Neural progenitor cell (in vitro differentiated cells): Measurements from ENCODE around the gene IFRD1. TPM values are rescaled to one million over a fixed set of nuclear protein-coding genes. Genes with fewer than 3 reads are reported as not detected.

Experiments used
- DNase-seq: peaks from one replicate; pipeline ENCODE4 v3.0.0-alpha.2; 2016; ENCODE audit warnings: low spot score
- H2AFZ ChIP-seq: fragments of 200-600 bp; sonication (generic); replicated peaks from 2 replicates; pipeline ENCODE4 v1.6.1; 2016; ENCODE audit warnings: antibody characterized with exemption
- H3F3A ChIP-seq: fragments of 200-600 bp; sonication (generic); 2 replicates; pipeline ENCODE4 v1.6.1; 2016; ENCODE audit warnings: antibody characterized with exemption, low read depth
- H3K27ac ChIP-seq: fragments of 200-600 bp; sonication (generic); 2 replicates; pipeline ENCODE4 v1.5.1; 2016; ENCODE audit warnings: mild to moderate bottlenecking
- H3K27me3 ChIP-seq: fragments of 200-600 bp; sonication (generic); 2 replicates; pipeline ENCODE4 v1.6.1; 2016; ENCODE audit warnings: mild to moderate bottlenecking, moderate library complexity
- H3K36me3 ChIP-seq: fragments of 200-600 bp; sonication (generic); 2 replicates; pipeline ENCODE4 v1.5.1; 2016
- H3K4me1 ChIP-seq: fragments of 200-600 bp; sonication (generic); 2 replicates; pipeline ENCODE4 v1.6.1; 2016; ENCODE audit warnings: mixed run types
- H3K4me2 ChIP-seq: fragments of 200-600 bp; sonication (generic); 2 replicates; pipeline ENCODE4 v1.6.1; 2016
- H3K4me3 ChIP-seq: fragments of 200-600 bp; sonication (generic); 2 replicates; pipeline ENCODE4 v1.5.1; 2016
- H3K79me2 ChIP-seq: fragments of 200-600 bp; sonication (generic); 2 replicates; pipeline ENCODE4 v1.6.1; 2016; ENCODE audit warnings: low read depth
- H3K9ac ChIP-seq: fragments of 200-600 bp; sonication (generic); 2 replicates; pipeline ENCODE4 v1.6.1; 2016
- H3K9me3 ChIP-seq: fragments of 200-600 bp; sonication (generic); 2 replicates; pipeline ENCODE4 v1.5.1; 2016; ENCODE audit warnings: low read depth
- H4K20me1 ChIP-seq: fragments of 200-600 bp; sonication (generic); 2 replicates; pipeline ENCODE4 v1.6.1; 2016; ENCODE audit warnings: low read depth
- H3K27ac Mint-ChIP-seq: 3 replicates; pipeline ENCODE4 v1.8.0; 2021; ENCODE audit warnings: mixed read lengths
- H3K27me3 Mint-ChIP-seq: 2 replicates; pipeline ENCODE4 v1.8.0; 2022; ENCODE audit warnings: low read depth, mild to moderate bottlenecking, inconsistent platforms, moderate library complexity, mixed read lengths; ENCODE audit not compliant: insufficient read depth
- H3K36me3 Mint-ChIP-seq: 3 replicates; pipeline ENCODE4 v1.8.0; 2021; ENCODE audit warnings: mixed read lengths
- H3K4me1 Mint-ChIP-seq: 3 replicates; pipeline ENCODE4 v1.8.0; 2021; ENCODE audit warnings: mixed read lengths
- H3K4me3 Mint-ChIP-seq: 3 replicates; pipeline ENCODE4 v1.8.0; 2021; ENCODE audit warnings: mild to moderate bottlenecking, moderate library complexity, mixed read lengths
- H3K9me3 Mint-ChIP-seq: 3 replicates; pipeline ENCODE4 v1.8.0; 2020; ENCODE audit warnings: mixed read lengths
- EZH2 ChIP-seq: fragments of 200-600 bp; sonication (generic); IDR thresholded peaks from 2 replicates; pipeline ENCODE4 v1.6.1; 2017; ENCODE audit warnings: antibody characterized with exemption, mild to moderate bottlenecking, moderate library complexity
- EZH2phosphoT487 ChIP-seq: fragments of 200-600 bp; sonication (generic); IDR thresholded peaks from 2 replicates; pipeline ENCODE4 v1.6.1; 2017; ENCODE audit warnings: antibody characterized with exemption
- small RNA-seq: library from RNA; depleted of rRNA; stranded (forward); fragments of <200 nt; gene quantifications from one replicate; pipeline ENCODE3, GENCODE V24; 2015
- total RNA-seq: library from RNA; depleted of rRNA; stranded (reverse); fragments of >200 nt; gene quantifications from 2 replicates; pipeline ENCODE4 v1.2.3, GENCODE V29; 2015; ENCODE audit warnings: low replicate concordance
- TF ChIP-seq, protein P1 (sequence below): fragments of 200-600 bp; sonication (generic); IDR thresholded peaks from 2 replicates; pipeline ENCODE4 v1.5.1; 2017; ENCODE audit warnings: antibody characterized with exemption, mild to moderate bottlenecking

The IFRD1 gene
- total RNA-seq, 1 donor from 2014 or later: 110 TPM

DNA sequence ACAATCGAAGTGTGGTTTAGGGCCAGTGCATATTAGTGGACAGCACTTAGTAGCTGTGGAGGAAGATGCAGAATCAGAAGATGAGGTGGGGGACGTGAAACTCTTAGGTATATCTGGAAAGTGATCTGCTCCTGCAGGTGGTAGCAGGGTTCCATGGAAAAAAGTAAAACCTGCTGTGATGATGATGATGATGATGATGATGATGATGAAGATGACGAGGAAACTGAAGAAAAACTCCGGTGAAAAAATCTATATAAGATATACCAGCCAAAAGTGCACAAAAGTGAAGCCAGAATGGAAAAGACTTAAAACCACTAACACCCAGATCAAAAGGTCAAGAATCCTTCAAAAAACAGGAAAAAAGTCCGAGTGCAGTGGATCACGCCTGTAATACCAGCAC, 70.5 kb downstream of the IFRD1 start:
- Histone ChIP-seq H3F3A (no peaks in the 10 kb centered on the region), H3K79me2 (no peaks in the 10 kb centered on the region), H3K27me3 (no peaks in the 10 kb centered on the region), H3K4me1 (peaks cover 5% of the 10 kb centered on the region), H4K20me1 (no peaks in the 10 kb centered on the region), H3K4me3 (no peak overlapping the region), H2AFZ (no peak overlapping the region), H3K9me3 (no peaks in the 10 kb centered on the region), H3K36me3 (no peaks in the 10 kb centered on the region), H3K27ac (no peak overlapping the region), H3K9ac (no peak overlapping the region), H3K4me2 (no peak overlapping the region)
- H3K4me1 Mint-ChIP-seq: no peaks in the 10 kb centered on the region
- H3K27me3 Mint-ChIP-seq: peaks cover 5% of the 10 kb centered on the region
- peaks cover 2% of the 10 kb centered on the region for H3K9me3 Mint-ChIP-seq
- no peak overlapping the region for H3K27ac Mint-ChIP-seq
- TF ChIP-seq EZH2phosphoT487: no peak
- TF ChIP-seq EZH2: no peak
- TF ChIP-seq, protein P1, sequence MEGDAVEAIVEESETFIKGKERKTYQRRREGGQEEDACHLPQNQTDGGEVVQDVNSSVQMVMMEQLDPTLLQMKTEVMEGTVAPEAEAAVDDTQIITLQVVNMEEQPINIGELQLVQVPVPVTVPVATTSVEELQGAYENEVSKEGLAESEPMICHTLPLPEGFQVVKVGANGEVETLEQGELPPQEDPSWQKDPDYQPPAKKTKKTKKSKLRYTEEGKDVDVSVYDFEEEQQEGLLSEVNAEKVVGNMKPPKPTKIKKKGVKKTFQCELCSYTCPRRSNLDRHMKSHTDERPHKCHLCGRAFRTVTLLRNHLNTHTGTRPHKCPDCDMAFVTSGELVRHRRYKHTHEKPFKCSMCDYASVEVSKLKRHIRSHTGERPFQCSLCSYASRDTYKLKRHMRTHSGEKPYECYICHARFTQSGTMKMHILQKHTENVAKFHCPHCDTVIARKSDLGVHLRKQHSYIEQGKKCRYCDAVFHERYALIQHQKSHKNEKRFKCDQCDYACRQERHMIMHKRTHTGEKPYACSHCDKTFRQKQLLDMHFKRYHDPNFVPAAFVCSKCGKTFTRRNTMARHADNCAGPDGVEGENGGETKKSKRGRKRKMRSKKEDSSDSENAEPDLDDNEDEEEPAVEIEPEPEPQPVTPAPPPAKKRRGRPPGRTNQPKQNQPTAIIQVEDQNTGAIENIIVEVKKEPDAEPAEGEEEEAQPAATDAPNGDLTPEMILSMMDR: no peak
- DNase-seq: no peak
- no peaks in the 10 kb centered on the region for H3K36me3 Mint-ChIP-seq
- H3K4me3 Mint-ChIP-seq: no peak overlapping the region

DNA sequence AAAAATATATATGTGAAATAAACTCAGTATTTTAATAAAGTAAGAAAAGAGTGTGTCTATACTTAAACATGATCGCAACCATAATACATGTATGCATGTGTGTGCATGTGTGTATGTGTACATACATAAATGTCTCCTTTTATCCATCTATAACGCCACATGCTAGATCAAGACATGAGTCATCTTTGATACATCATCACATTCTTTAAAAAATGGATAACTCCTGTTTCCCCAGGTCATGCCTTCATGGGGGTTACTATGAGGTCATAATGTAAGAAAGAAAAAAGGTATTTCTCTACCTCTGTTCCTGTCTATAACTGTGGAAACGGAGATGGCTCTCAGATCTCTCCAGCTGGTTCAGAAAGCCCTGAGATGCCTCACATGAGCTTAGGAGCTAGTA, 71.7 kb downstream of the IFRD1 start:
- H4K20me1 ChIP-seq: no peaks in the 10 kb centered on the region
- peaks cover 5% of the 10 kb centered on the region for H3K4me1 ChIP-seq
- Mint-ChIP-seq H3K27me3 (peaks cover 5% of the 10 kb centered on the region), H3K4me3 (no peak overlapping the region), H3K27ac (no peak overlapping the region), H3K4me1 (no peaks in the 10 kb centered on the region), H3K9me3 (peaks cover 2% of the 10 kb centered on the region), H3K36me3 (no peaks in the 10 kb centered on the region)
- no peak overlapping the region for H3K4me2 ChIP-seq
- TF ChIP-seq EZH2: no peak
- TF ChIP-seq, protein P1: no peak
- no peak for TF ChIP-seq EZH2phosphoT487
- no peak overlapping the region for H2AFZ ChIP-seq
- no peaks in the 10 kb centered on the region for H3F3A ChIP-seq
- no peaks in the 10 kb centered on the region for H3K9me3 ChIP-seq
- no peaks in the 10 kb centered on the region for H3K27me3 ChIP-seq
- H3K79me2 ChIP-seq: no peaks in the 10 kb centered on the region
- no peak for DNase-seq
- no peaks in the 10 kb centered on the region for H3K36me3 ChIP-seq
- H3K27ac ChIP-seq: no peak overlapping the region
- H3K4me3 ChIP-seq: no peak overlapping the region
- H3K9ac ChIP-seq: no peak overlapping the region

GRCh38 chr7:112523871-112524270, 73.6 kb downstream of the IFRD1 start:
- Mint-ChIP-seq H3K9me3 (no peaks in the 10 kb centered on the region), H3K27me3 (peaks cover 5% of the 10 kb centered on the region), H3K4me1 (no peaks in the 10 kb centered on the region), H3K27ac (no peak overlapping the region), H3K4me3 (no peak overlapping the region), H3K36me3 (no peaks in the 10 kb centered on the region)
- TF ChIP-seq, protein P1: no peak
- TF ChIP-seq EZH2: no peak
- no peak for TF ChIP-seq EZH2phosphoT487
- Histone ChIP-seq H3K9ac (no peak overlapping the region), H3K9me3 (no peaks in the 10 kb centered on the region), H3K79me2 (no peaks in the 10 kb centered on the region), H3F3A (no peaks in the 10 kb centered on the region), H3K4me3 (no peak overlapping the region), H4K20me1 (no peaks in the 10 kb centered on the region), H3K36me3 (no peaks in the 10 kb centered on the region), H2AFZ (no peak overlapping the region), H3K4me1 (peaks cover 5% of the 10 kb centered on the region), H3K27ac (no peak overlapping the region), H3K4me2 (no peak overlapping the region), H3K27me3 (no peaks in the 10 kb centered on the region)
- DNase-seq: no peak

Small RNA genes lying within 50 kb of the gene (small RNA-seq; reads per million reads assigned to genes)
- gene AC079741.1: not detected

Other genes with a start within 250 kb of the IFRD1 start
- gene DOCK4, start 244.1 kb upstream of the IFRD1 start, total RNA-seq: 9.6 and 11.4 TPM in 2 replicates
- gene ZNF277, start 243.8 kb upstream of the IFRD1 start, total RNA-seq: 31.9 and 55.5 TPM in 2 replicates
- 0.40 and 0.45 TPM in 2 replicates for gene LSMEM1, start 30.5 kb downstream of the IFRD1 start, total RNA-seq